ENCODE measurements around the gene SND1. TPM values are rescaled to one million over a fixed set of nuclear protein-coding genes. Genes with fewer than 3 reads are reported as not detected.
A peak's percentile ranks its signal among the peaks of the same experiment; 100 is the strongest.

The SND1 gene
- total RNA-seq, 1 donor from 2014 or later: 232 TPM

GRCh38 chr7:128040205-128040604 lies 388.2 kb downstream of the SND1 start:
- Histone ChIP-seq H3K4me3 (ENCODE audit: low read depth, low read length) (no peak overlapping the region), H3K36me3 (ENCODE audit: control insufficient read depth, insufficient read depth, low read length) (peaks cover 5% of the 10 kb centered on the region), H3K27me3 (ENCODE audit: control insufficient read depth, insufficient read depth, low read length) (no peaks in the 10 kb centered on the region)
- no peak for TF ChIP-seq CTCF (IDR thresholded peaks at IDR 0.05; ENCODE audit: insufficient read depth, low read length, severe bottlenecking)
- no peak for FAIRE-seq
- no peak for DNase-seq (ENCODE audit: low read depth)

DNA sequence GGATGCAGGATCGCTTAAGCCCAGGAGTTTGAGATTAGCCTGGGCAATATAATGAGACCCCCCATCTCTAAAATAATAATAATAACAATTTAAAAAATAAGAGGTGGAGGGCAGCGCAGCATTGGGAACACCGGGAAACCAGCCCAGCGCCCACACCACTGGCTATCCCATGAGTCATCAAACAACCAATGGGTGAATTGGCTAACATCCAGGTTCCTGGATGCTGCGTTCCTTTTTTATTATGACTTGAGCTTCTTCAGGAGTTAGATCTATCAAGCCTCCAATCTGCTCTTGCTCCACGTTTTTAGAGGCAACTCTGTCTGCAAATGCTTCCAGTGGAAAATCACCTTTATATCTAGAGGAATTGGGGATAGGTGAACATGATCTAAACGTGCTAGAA lies 389.2 kb downstream of the SND1 start:
- Histone ChIP-seq H3K27me3 (ENCODE audit: control insufficient read depth, insufficient read depth, low read length) (no peaks in the 10 kb centered on the region), H3K36me3 (ENCODE audit: control insufficient read depth, insufficient read depth, low read length) (peaks cover 5% of the 10 kb centered on the region), H3K4me3 (ENCODE audit: low read depth, low read length) (no peak overlapping the region)
- no peak for FAIRE-seq
- DNase-seq (ENCODE audit: low read depth): peak; percentile 68
- no peak for TF ChIP-seq CTCF (IDR thresholded peaks at IDR 0.05; ENCODE audit: insufficient read depth, low read length, severe bottlenecking)

DNA sequence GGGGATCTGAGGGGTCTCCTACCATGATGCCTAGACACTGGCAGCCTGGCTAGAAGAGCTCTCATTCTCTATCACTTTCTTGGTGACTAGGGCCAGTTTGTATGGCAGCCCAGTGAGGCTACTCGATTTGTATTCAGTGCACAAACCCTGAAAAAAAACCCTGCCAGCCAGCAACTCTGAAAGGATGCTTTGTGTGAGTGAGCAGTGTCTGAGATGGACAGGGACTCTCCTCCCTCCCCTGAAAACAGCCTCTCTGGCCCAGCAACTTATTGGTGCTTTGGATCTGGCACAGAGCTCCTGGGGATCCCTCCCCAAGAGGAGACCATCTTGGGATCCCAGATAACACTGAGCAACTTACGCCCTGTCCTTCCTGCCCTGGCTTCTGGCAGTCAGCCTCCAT lies 390.0 kb downstream of the SND1 start:
- Histone ChIP-seq H3K4me3 (ENCODE audit: low read depth, low read length) (no peak overlapping the region), H3K27me3 (ENCODE audit: control insufficient read depth, insufficient read depth, low read length) (no peaks in the 10 kb centered on the region), H3K36me3 (ENCODE audit: control insufficient read depth, insufficient read depth, low read length) (peaks cover 5% of the 10 kb centered on the region)
- DNase-seq (ENCODE audit: low read depth) (no peak), FAIRE-seq (no peak)
- TF ChIP-seq CTCF (IDR thresholded peaks at IDR 0.05; ENCODE audit: insufficient read depth, low read length, severe bottlenecking): no peak

DNA sequence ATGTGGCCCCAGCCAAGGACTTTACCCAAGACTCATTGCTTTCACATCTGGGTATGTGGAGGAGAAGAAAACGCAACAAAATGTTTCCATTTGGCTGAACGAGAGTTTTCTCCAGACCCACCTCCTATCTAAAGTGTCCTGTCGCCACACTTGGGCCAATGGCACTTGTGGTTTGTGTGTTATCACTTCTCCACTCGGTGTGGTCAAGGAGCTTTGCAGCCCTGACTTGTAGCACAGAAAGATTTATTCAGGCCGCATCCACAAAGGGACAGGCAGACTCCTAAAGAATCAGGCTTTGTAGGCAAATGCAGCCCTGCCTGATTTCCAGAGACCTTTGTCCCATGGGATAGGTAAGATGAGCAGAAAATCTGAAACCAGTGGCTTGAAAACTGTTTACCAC lies 392.1 kb downstream of the SND1 start:
- TF ChIP-seq CTCF (IDR thresholded peaks at IDR 0.05; ENCODE audit: insufficient read depth, low read length, severe bottlenecking): no peak
- H3K4me3 ChIP-seq (ENCODE audit: low read depth, low read length): no peak overlapping the region
- peaks cover 8% of the 10 kb centered on the region for H3K36me3 ChIP-seq (ENCODE audit: control insufficient read depth, insufficient read depth, low read length)
- FAIRE-seq (no peak), DNase-seq (ENCODE audit: low read depth) (no peak)
- H3K27me3 ChIP-seq (ENCODE audit: control insufficient read depth, insufficient read depth, low read length): no peaks in the 10 kb centered on the region

GRCh38 chr7:128045158-128045557 lies 393.2 kb downstream of the SND1 start:
- TF ChIP-seq CTCF (IDR thresholded peaks at IDR 0.05; ENCODE audit: insufficient read depth, low read length, severe bottlenecking): no peak
- no peak for DNase-seq (ENCODE audit: low read depth)
- no peak for FAIRE-seq
- Histone ChIP-seq H3K4me3 (ENCODE audit: low read depth, low read length) (no peak overlapping the region), H3K36me3 (ENCODE audit: control insufficient read depth, insufficient read depth, low read length) (peaks cover 8% of the 10 kb centered on the region), H3K27me3 (ENCODE audit: control insufficient read depth, insufficient read depth, low read length) (no peaks in the 10 kb centered on the region)

GRCh38 chr7:128045766-128046165 lies 393.8 kb downstream of the SND1 start:
- TF ChIP-seq CTCF (IDR thresholded peaks at IDR 0.05; ENCODE audit: insufficient read depth, low read length, severe bottlenecking): no peak
- no peak for DNase-seq (ENCODE audit: low read depth)
- Histone ChIP-seq H3K27me3 (ENCODE audit: control insufficient read depth, insufficient read depth, low read length) (no peaks in the 10 kb centered on the region), H3K4me3 (ENCODE audit: low read depth, low read length) (no peak overlapping the region), H3K36me3 (ENCODE audit: control insufficient read depth, insufficient read depth, low read length) (peaks cover 8% of the 10 kb centered on the region)
- no peak for FAIRE-seq

Data from bronchial epithelial cell (primary cell).